ENCODE data around the gene FITM1. TPM values are rescaled to one million over a fixed set of nuclear protein-coding genes. Genes with fewer than 3 reads are reported as not detected.

The FITM1 gene
- polyA plus RNA-seq, 10 donors = 68.5 to 142 (median 118) TPM

DNA sequence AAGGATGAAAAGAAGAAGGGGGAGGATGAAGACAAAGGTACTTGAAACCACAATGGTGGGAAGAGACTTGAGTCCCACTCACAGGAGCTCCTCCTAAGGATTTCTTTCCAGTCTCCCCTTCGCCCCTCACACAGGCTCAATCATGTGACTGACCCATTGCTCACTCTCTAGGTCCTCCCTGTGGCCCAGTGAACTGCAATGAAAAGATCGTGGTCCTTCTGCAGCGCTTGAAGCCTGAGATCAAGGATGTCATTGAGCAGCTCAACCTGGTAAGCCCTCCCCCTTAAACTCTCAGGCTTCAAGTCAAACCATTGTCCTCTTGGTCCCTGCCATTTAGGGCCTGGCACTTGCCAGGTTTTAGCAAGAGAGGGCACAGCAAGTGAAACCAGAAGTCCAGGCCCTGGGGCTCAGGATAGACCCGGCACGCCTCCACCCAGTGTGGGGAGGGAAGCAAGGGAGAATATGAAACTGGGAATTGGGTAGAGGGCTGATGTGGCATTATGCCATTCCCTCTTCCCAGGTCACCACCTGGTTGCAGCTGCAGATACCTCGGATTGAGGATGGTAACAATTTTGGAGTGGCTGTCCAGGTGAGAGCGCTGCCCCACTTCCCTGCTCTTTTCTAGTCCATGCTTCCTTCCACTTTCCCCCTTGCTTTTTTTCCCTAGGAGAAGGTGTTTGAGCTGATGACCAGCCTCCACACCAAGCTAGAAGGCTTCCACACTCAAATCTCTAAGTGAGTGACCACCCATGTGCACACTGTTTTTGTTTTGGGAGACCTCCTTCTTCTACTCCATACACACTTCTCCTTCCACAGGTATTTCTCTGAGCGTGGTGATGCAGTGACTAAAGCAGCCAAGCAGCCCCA is 7.3 kb downstream of the FITM1 start:
- DNase-seq = no peak

DNA sequence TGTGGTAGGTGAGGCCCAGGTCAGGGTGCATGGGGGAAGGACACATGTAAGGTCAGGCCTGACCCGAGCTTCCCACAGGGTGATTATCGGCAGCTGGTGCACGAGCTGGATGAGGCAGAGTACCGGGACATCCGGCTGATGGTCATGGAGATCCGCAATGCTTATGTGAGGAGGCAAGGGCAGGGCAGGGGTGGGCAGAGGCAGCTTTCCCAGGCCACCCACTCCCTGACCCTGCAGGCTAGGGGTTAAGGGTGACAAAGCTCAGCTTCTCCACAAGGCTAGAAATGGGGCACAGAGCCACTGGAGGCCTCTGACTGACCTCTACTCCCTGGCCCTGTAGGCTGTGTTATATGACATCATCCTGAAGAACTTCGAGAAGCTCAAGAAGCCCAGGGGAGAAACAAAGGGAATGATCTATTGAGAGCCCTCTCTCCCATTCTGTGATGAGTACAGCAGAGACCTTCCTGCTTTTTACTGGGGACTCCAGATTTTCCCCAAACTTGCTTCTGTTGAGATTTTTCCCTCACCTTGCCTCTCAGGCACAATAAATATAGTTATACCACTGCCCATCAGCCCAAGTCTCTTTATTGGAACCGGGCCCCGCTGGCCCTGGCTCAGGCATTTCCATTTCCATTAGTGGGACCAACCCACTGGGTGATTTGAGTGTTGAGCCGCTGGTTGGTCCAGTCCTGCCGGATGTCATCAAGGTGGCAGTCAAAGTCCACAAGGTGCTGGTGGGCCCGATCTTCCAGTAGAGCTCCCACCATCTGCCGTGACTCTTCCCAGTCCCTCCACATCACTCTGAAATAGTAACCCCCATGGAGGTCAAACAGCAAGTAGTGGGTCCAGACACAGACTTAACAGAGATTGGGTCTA is 8.2 kb downstream of the FITM1 start:
- no peak for DNase-seq

DNA sequence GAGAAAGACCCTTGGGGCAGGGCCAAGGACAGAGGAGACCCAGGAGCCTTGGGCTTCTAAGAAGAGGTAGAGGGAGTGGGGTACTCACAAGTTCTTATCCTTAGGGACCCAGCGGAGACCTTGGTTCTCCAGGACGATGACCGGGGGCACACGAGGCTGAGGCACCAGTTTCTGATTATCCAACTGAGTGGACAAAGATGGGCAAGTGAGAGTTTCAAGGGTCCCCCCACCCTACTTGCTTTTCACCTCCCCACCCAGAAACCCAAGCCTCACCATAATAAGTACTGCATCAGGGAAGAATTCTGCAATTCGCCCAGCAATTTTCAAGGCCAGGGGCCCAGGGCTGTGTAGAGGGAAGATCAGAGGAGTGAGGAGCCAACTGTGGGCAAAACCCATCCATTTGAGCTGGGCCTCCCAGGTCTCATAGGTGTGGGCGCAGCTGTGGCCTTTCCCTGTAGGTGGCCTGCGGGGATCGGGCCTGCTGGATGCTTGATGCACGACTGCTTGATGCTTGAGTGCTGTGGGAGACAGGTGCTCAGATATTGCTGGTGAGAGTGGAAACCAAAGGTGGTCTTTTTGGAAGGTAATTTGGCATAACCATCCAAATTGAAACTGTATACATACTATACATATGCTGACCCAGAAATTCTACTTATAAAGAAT is 8.9 kb downstream of the FITM1 start:
- no peak for DNase-seq

DNA sequence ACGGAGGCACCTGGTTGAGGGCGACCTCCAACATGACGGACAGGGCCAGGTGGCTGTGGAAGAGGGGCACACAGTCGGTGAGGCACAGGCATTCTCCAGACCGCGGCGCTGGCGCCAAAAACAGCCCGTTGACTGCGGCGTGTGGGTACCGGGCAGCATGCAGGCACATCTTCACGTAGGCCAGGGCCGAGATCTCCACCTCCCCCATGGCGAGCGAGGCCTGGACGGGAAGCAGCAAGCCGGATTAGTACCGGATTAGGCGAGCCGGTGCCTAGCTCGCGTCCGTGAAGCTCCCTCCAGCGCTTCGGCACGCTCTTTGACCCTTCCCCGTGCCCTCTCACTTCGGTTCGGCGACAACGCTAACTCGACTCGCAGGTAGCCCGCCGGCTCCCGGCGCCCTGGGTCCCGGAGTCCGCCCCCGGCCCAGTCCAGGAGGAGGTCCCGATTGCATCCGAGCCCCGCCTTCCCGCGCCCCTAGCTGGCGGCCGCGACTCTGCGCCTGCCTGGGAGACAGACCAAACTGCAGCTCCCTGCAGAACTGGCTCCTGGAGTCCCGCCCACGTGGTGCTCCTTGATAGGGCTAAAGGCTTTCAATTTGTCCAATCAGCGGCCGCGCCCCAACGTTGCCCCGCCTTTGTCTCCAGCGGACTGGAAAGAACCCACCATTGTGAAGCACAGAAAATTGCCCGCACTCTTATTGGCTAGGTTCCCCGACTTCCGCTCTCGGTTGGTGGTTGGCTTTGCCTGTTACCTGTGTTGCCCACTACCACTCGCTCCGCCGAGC is 10.8 kb downstream of the FITM1 start, which contains the start of gene EMC9:
Gene EMC9, minus strand, starts transcription at position 495 of the 784 bp plus-strand sequence. Its CDS starts 287 bp downstream, at position 208.
- peak; percentile 99 to 100 (median 100) for DNase-seq

DNA sequence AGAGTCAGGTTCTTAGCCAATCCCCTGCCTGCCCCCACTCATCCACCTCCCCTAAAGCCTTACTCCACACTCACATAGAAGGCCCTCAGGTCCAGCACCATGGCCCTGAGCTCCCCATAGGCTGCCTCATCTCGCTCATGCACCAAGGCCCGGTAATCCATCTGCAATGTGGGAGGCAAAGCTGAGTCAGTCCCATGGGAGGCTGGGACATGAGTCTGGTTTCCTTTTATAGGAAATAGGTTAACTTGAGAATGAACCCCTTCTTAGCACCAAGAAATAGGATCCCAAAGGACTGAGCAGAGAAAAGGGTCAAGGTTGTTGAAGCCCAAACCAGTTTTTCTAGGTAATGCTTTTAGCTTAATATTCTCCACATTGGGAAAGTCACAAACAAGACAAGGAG is 13.1 kb downstream of the FITM1 start:
- DNase-seq = no peak

DNA sequence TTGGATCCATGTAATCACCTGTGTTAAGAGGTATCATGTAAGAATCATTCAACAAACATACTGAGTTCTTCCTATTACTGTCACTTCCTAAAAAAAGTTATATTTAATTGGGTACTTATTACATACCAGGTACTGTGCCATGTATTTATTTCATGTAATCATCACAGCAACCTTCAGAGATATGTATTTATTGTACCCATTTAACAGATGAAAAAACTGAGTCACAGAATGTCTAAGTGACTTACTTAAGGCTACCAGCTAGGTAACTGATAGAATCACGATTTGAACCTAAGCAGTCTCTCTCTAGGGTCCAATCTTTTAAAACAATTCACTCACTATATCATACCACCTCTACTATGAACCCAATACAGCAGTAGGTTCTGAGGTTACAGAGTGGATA is 14.0 kb downstream of the FITM1 start:
- no peak for DNase-seq

DNA sequence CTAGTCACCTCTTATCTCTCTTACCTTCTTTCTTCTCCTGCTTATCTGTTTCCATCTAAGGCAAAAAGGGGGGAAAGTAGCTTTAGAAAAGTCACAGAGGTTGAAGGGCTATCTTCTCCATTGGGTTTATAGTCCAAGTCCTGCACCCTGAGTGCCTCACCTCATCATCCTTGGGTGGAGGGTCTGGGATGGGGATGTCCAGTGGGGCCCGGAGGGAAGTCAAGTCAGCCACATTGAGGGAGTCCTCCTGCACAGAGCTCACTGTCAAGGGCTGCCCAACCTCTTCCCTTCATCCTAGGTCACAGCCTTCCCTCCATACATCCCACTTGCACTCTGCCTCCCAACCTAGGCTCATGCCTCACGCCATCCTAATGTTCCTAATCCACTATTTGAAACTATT is 14.8 kb downstream of the FITM1 start:
- DNase-seq = no peak

DNA sequence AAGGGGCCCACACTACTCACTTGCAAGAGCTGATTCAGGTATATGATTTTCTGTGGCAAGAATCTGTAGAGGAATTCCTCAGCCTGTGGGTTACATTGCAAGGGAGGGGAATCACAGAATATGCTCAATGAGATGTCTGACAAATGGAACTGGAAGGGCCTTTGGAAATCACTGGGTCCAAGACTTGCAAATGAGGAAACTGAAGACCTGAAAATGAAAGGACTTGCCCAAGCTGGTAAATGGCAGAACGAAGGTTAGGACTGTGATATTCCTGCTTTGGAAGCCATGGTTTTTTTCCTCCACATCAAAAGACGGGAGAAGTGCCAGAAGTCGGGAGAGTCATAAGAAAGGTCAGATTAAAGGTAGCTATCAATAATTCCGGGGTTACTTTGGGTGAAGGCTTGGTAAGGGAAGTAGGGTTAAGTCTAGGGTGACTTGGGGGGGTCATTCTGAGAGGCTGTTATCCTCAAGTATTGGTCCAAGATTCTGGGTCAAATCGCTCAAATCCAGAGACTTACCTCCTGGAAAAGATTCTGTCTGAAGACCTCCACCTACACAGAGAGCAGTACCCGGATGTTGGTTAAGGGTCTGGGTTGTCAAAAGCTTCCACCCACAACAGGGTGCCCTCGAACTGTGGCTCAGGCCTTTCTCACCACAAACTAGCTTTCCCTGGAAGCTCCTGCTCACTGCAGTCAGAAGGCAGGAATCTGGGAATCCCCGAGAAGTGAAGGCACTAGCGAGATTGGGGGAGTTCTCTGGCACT is 15.4 kb downstream of the FITM1 start:
- DNase-seq = no peak

DNA sequence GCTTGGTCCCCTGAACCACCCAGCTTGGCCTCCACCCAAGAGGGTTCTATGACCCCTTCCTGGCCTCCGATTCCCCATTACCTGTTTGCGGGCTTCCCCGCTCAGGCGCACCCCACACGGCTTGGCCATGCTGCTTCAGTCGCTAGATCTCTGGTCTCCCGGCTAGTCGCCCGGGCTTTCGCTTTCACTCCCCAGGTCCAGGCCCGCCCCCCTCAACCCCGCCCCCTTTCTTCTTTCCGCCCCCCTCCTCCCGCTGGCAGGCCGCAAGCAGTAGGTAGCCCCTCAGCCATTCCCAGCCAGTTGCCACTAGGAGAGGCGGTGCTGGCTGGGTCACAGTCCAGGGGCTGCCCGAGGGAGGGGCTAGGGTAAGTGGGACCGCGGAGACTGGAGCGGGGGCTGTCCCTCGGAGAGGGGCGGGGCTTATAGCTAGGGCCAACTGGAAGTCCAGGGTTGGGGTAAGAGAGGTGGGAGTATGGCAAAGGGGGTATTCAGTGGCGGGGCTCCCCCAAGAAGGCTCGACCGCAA is 16.1 kb downstream of the FITM1 start, which contains the start of gene PSME2:
Gene PSME2, minus strand, starts transcription at position 158 of the 525 bp plus-strand sequence. Its CDS starts 29 bp downstream, at position 129.
- DNase-seq = peak; percentile 93 to 97 (median 97)

DNA sequence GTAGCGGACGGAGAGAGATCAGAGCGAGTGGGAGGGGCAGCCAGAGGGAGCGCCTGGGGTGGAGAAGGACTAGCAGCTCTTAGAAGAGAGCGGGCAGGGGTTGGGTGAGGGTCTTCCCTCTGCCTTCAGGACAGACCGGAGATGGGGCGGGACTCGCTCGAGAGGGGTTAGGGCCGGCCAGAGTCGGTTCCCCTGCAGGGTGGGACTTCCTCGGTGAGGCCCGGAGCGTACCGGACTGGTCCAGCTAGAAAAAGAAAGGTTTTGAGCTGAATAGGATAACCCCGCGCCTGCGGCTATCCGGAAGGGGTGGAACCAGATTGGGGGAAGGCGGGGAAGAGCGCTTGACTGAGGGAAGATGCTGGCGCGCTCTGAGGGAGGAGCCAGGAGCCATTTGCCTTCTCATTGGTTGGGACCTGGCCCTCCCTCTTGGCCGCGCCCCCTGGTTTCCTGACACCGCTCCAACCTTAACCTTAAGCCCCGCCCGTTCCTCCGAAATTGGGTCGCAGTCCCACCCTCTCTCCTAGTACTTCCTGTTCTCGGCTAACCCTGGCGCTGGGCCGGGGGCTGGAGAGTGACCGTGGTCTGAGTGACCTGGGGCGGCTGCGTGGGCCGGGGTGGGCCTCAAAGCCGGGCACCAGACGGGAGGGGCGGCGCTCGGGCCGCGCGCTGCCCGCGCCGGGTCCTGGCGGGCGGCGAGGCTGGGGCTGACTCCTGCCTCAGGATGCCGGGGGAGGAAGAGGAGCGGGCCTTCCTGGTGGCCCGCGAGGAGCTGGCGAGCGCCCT is 16.7 kb downstream of the FITM1 start, which contains the start of gene RNF31:
Gene RNF31, plus strand, starts transcription at position 521 of the 783 bp plus-strand sequence. Its CDS starts 201 bp downstream, at position 722.
- peak; percentile 99 for DNase-seq

DNA sequence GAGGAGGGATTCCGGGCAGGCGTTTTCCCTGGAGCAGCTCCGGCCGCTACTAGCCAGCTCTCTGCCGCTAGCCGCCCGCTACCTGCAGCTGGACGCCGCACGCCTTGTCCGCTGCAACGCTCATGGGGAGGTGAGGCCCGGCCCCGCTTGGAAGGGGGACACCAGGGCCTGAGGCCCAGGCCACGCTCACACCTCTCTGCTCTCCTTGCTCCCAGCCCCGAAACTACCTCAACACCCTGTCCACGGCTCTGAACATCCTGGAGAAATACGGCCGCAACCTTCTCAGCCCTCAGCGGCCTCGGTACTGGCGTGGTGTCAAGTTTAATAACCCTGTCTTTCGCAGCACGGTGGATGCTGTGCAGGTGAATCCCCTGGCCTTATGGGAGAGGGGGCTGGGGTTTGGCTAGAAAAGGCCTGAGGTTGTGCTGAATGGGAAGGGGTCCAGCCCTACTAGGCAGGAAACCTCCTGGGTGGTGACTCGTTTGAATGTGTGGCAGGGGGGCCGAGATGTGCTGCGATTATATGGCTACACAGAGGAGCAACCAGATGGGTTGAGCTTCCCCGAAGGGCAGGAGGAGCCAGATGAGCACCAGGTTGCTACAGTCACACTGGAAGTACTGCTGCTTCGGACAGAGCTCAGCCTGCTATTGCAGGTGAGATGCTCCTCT is 17.4 kb downstream of the FITM1 start:
- DNase-seq = no peak

DNA sequence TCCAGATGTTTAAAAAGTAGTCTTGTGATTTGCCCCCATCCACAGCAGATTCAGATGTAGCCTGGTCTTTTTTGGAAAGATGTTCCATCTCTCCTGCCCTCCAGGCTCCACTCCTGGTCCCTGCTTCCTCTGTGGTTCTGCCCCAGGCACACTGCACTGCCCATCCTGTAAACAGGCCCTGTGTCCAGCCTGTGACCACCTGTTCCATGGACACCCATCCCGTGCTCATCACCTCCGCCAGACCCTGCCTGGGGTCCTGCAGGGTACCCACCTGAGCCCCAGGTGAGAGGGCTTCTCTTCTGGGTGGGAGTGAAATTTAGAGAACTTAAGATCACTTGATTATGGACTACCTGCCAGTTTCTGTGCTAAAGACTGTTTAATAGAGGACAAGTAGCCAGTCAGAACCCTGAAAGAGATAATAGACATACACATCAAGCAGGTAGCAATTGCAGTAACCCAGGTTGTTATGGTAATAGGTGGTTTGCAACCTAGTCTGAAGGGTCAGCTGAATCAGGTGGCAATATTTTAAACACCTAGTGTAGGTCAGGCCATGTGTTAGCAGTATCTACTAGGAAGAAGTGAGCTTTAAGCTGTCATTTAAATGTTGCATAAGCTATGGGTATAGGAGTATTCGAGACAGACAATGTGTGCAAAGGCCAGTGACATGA is 19.0 kb downstream of the FITM1 start:
- DNase-seq = no peak

DNA sequence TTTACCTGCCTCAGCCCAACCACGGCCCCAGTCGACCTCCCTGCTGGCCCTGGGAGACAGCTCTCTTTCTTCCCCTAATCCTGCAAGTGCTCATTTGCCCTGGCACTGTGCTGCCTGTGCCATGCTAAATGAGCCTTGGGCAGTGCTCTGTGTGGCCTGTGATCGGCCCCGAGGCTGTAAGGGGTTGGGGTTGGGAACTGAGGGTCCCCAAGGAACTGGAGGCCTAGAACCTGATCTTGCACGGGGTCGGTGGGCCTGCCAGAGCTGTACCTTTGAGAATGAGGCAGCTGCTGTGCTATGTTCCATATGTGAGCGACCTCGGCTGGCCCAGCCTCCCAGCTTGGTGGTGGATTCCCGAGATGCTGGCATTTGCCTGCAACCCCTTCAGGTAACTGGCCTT is 19.6 kb downstream of the FITM1 start:
- no peak for DNase-seq

DNA sequence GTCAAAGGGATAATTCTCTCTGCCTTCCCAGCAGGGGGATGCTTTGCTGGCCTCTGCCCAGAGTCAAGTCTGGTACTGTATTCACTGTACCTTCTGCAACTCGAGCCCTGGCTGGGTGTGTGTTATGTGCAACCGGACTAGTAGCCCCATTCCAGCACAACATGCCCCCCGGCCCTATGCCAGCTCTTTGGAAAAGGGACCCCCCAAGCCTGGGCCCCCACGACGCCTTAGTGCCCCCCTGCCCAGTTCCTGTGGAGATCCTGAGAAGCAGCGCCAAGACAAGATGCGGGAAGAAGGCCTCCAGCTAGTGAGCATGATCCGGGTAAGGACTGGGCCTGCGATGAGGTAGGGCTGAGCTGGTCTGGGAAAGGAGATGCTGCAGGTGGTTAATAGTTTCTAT is 20.1 kb downstream of the FITM1 start:
- no peak for DNase-seq

DNA sequence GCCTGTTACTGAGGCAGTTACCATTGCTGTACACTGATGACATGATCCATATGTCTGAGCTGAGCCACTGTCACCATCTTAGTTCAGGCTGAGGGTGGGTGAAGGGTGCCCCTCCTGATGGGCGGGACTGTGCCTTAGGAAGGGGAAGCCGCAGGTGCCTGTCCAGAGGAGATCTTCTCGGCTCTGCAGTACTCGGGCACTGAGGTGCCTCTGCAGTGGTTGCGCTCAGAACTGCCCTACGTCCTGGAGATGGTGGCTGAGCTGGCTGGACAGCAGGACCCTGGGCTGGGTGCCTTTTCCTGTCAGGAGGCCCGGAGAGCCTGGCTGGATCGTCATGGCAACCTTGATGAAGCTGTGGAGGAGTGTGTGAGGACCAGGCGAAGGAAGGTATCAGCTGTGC is 20.5 kb downstream of the FITM1 start:
- DNase-seq = no peak

DNA sequence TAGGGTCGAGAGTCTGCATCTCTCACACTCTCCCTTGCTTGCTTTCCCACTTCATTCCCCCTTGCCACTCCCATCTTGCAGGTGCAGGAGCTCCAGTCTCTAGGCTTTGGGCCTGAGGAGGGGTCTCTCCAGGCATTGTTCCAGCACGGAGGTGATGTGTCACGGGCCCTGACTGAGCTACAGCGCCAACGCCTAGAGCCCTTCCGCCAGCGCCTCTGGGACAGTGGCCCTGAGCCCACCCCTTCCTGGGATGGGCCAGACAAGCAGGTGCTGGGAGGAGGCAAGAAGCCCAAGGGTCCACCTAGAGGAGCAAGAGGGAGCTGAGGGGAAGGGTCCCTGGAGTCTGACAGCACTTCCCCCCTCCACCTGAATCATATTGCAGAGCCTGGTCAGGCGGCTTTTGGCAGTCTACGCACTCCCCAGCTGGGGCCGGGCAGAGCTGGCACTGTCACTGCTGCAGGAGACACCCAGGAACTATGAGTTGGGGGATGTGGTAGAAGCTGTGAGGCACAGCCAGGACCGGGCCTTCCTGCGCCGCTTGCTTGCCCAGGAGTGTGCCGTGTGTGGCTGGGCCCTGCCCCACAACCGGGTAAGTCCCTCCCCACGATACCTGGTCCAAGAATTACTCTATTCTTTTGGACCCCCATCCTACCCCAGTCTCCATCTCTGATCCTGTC is 21.1 kb downstream of the FITM1 start:
- DNase-seq = no peak

DNA sequence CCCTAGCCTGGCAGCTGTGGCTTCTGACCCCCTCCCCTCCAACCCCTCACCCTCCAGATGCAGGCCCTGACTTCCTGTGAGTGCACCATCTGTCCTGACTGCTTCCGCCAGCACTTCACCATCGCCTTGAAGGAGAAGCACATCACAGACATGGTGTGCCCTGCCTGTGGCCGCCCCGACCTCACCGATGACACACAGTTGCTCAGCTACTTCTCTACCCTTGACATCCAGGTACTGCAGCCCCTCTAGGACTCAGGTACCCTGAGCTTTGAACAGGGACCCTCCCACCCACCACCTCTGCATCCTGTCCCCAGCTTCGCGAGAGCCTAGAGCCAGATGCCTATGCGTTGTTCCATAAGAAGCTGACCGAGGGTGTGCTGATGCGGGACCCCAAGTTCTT is 24.6 kb downstream of the FITM1 start:
- no peak for DNase-seq
